ENCODE data around the gene SLC38A3.
"Not testable (repeated sequence)": the region's sequence is repeated elsewhere in the genome, so short reads cannot be mapped to it uniquely, and the experiment has no call there.

SLC38A3 gene

DNA sequence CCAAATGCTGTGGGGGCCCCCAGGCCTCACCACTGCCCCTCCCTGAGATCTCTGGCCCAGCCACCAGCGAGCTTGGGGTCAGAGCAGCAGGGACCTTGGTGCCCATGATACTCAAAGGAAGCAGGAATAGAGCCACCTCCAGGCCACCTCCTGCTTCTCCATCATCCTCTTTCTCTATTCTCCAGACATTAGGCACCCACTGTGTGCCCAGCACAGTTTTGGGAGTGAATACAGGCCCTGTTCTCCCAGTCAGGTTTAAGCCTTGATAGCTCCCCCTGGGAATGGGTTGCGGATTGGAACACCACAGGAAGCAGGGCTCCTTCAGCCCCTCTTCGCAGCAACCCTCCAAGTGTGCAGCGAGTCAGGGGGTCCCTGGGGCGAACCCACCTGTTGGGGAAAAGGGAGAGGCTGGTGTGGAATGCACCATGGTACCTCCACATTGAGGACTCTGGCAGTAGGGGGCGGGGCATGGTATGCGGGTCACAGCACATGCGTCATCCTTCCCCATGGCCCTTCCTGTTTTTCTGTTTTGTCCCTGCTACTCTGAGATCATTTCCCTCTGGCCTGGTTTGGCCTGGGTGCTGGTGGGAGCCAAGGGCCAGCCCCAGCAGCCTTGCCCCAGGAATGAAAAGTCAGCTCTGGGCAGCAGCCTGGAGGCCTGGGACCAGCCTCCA lies 49.6 kb downstream of the SLC38A3 start:
- no peak for DNase-seq (ENCODE audit: low spot score)

DNA sequence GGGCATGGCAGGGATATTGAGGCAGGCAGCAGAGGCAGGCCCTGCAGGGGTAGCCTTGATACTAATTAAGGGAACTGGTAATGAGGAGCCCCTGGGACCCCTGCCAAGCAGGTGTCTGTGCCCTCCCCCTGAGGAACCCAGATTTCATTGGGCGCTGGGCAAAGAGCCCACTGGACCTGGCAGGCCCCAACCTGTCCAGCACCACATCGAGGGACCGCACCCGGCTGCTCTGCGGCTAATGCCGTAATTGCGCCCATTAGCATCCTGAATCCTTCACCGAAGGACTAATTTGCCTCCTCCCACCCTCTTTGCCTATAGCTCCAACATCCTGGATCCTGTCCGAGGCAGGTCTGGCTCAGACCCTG lies 50.2 kb downstream of the SLC38A3 start:
- DNase-seq (ENCODE audit: low spot score) = no peak

DNA sequence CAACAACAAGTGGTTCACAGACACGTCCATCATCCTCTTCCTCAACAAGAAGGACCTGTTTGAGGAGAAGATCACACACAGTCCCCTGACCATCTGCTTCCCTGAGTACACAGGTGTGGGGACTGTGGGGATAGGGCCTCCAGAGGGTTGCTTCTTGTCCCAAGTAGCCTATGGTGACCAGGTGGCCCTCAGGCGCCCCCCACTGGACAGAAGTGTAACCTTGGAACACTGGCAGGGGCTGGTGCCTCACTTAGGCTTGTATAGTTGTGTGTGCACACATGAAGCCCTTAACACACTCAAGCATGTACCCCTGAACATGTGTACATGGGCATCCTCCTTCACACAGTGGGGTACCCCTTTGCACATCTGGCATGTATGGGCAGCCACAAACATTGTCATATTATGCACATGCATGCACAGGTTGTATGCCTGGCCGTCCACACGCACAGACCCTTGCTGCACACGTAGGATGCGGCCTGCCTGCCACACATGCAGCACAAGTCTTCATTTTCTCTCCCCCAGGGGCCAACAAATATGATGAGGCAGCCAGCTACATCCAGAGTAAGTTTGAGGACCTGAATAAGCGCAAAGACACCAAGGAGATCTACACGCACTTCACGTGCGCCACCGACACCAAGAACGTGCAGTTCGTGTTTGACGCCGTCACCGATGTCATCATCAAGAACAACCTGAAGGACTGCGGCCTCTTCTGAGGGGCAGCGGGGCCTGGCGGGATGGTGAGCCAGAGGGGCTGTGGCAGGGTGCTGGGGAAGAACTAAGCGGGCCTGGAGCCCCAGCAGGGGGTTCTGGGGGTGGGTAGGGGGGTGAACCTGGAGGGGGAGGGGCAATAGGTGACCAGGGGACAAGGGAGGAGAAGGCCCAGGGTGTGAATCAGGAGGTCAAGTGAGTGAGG lies 52.2 kb downstream of the SLC38A3 start:
- no peak for DNase-seq (ENCODE audit: low spot score)

DNA sequence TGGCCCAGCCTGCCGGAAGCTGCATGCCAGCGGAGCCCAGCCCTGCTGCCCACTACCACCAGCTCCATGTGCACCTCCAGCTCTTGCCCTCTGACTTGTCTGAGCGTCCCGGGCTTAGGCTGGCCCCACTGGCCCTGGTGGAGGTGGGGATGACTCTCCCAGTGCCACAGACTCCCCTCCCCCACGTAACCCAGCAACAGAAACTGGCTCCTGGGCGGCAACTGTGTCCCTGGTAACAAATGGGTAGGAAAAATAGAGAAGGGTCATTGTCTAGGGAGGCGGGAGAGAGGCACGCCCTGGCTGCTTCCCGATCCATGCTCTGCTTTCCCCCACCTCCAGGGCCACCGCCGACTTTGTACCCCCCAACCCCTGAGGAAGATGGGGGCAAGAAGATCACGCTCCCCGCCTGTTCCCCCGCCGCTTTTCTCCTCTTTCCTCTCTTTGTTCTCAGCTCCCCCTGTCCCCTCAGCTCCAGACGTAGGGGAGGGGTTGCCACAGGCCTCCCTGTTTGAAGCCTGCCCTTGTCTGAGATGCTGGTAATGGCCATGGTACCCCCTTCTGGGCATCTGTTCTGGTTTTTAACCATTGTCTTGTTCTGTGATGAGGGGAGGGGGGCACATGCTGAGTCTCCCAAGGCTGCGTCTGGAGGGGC lies 53.1 kb downstream of the SLC38A3 start:
- no peak for DNase-seq (ENCODE audit: low spot score)

DNA sequence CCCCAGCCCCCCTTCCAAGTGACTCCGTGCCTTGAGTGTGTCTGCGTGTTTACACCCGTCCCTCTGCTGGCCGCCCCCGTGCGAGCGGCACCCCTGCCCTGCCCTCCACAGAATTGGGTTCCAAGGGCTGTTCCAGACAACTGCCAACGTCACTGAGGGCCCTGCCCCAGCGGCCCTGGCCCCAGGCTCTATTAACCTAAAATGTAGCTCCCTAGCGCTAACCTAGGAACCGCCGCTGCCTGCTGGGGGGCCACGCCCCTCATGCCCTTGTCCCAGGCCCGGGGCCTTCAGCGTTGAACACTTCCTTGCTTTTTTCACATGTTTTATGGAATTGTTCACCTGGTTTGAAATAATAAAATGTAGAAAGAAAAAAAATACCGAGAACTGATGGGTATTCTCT lies 53.9 kb downstream of the SLC38A3 start:
- DNase-seq (ENCODE audit: low spot score) = no peak

DNA sequence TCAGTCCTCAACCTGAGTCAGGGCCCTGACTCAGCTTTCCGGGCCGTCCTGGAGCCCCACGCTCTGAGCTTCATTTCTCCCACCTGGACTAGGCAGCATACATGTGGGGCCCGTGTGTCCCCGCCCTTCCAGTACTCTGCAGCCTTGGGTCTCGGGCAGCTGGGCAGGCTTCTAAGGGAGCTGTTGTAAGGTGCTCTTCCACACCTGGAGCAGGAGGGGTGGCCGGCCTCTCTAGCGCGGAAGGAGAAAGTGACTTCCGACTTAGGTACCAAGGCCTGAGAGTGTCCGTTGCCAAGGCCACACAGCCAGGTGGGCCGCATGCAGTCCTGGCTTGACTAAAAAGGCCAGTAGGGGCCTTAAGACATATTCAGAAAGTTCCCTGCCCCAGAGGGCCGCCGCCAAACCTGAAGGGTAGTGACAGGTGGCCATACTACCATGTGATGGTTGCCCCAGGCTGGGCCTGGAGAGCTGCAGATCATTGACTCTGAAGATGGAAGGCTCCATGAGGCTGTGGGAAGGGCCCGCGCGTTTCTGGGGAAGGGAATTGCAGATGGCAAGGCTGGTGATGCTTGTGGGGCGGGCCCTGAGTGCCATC lies 54.5 kb downstream of the SLC38A3 start:
- no peak for DNase-seq (ENCODE audit: low spot score)

DNA sequence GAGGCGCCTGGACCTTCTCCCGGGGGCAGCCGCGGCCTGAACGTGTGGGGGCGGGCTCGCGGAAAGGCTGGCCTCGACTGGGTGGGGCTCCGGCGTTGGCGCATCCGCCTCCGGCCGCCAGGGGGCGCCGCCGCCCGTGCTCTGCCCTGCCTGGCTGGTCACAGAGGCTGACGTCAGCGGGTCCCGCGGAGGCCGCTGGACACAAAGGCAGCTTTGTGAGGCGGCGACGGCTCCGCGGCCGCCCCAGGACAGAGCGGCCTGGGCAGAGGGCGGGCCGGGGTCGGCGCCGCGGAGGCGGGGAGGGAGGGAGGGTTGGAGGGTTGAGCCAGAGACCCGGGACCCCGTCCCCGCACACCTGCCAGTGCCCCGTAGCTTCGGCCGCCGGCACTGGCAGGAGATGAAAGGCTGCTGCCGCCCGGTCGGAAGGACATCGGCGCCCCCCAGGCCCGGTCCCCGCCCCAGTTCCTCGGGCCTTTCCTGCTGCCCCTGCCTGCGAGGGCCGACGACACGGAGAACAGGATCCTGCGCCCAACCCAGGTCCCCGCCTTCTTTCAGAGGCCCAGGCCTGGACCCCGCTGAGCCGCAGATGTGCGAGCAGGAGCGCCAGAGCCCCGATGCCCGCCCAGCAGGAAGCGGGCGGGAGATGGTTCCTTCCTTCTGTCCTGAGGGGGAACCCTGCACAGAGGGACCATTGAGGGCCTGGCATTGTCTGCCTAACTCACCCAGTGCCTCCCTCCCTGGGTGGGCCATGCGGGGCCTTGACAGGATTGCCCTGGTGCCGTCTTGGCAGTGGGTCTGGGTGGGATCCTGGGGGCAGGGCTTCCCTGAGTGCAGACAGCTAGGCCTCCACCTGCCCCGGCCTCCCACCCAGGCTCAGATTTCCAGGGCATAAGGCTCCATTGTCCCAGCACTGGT lies 55.2 kb downstream of the SLC38A3 start:
- peak; percentile 97 for DNase-seq (ENCODE audit: low spot score)

DNA sequence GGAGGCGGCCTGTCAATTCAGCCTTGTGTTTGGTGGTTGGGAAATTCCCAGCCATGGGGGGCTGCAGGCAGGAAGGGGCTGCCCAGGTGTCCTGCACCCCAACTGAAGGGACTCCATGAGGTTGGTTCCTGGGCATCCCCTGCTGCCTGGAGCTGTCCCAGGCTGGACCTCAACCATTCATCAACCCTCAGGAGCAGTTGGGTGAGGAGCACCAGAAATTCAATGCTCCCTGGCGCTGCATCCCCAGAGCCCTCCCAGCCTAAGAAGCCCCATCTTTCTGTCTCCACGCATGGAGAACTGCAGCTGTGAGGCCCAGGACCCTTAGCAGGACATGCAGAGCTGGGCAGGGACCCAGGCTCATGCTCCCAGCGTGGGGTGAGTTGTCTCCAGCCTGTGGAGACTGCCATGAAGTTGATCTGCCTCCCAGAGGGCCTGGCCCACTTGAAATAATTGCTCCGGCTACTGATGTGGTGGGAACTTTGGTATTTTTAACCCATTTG lies 55.9 kb downstream of the SLC38A3 start:
- no peak for DNase-seq (ENCODE audit: low spot score)

DNA sequence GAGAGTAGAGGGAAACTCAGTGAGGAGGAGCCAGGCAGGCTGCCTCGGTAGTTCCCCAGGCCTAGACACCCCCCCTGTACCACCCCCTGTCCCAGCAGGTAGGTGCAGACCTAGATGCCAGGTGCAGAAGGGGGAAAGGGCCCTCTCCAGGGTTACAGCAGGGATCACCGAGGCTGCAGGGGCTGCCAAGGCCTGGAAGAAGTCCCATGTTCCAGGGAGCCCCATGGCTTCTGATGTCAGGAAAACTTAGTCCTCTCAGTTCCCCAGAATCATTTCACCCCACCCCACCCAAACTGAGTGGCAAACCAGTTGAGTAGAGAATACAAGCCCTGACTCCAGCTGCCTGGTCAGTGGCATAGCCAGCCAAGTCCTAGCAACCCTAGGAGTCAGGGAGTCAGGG lies 56.4 kb downstream of the SLC38A3 start:
- DNase-seq (ENCODE audit: low spot score) = no peak

DNA sequence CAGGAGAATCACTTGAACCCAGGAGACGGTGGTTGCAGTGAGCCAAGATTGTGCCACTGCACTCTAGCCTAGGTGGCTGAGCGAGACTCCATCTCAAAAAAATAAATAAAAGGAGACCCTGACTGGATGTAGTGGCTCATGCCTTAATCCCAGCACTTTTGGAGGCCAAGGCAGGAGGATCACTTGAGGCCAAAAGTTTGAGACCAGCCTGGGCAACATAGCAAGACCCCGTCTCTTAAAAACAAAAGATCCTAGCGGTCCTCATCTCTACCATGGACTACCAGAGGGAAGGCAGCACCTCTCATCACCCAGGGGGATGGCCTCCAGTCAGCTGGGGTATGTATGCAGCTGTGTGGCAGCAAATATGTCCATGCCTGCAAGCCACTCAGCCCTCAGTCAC lies 57.1 kb downstream of the SLC38A3 start:
- DNase-seq (ENCODE audit: low spot score) = not testable (repeated sequence)

DNA sequence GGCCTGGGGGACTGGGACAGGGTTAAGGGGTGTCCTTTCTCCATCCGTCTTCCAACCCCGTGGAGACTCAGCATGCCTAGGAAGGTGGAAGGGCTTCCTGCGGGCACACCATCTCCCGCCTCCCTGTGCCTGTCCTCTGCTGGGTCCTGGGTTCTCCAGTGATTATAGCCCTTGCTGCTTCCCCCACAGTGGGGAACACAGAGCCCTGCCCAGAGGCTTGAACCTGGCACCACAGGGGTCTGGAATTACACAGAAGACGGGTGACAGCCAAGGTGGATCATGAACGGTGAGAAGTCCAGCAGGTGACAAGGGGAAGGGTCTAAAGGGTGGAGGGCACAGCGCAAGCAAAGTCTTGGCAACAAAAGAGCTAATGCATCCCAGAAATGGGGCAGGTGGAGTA lies 57.7 kb downstream of the SLC38A3 start:
- DNase-seq (ENCODE audit: low spot score) = no peak

DNA sequence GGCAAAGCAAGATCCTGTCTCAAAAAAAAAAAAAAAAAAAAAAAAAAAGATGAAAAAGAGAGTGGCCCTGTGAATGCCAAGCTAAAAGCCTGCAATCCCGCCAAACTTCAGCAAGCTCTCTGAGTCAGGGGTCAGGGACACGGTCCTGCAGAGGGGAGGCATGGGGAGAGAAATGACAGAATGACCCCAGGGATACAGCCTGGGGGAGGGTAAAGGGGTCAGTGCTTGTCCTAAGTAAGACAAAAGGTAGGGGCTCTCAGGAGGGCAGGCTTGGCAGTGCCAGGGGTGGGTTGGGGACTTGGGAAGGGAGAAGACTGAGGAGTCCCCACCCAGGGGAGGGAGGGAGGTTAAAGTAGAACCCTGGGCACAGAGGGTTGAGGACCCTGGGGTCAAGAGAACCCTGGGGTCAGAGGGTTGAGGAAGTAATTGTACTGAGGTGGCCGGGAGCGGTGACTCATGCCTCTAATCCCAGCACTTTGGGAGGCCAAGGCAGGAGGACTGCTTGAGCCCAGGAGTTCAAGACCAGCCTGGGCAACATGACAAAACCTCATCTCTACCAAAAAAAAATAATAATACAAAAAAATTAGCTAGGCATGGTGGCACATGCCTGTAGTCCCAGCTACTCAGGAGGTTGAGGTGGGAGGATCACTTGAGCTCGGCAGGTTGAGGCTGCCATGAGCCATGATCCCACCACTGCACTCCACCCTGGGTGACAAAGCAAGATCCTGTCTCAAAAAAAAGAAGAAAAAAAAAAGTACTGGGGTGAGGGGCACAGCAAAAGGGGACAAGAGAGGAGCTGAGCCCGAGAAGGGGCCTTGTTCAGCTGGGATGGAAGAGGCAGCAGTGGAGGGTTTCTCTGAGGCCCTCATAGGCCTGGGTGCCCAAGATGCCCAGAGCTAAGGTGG lies 58.7 kb downstream of the SLC38A3 start:
- DNase-seq (ENCODE audit: low spot score) = no peak

DNA sequence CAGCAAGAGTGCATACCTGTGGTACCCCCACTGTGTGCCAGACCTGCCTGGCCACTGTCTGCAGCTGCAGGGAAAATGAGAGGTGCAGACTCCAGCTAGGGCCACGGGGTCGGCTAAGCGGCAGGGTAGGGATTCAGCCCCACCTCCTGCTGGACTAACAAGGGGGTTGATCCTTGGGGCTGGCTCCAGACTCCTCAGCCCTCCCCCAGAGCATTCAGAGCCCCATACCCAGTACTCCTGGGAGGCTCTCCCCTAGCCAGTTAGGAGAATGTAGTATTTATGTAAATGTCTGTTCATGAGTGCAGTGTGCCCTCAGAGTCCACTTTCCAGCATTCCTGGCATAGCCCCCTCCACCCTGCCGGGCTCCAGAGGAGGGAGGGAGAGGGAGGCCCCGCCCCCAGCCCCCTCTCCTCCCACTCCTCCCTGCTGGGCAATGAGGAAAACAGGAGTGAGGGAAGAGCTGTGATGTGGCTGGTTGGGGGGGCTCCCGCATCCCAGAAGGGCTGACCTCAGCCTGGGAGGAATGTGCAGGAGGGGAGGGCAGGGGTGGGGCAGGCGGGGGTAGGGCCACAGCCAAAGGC lies 59.4 kb downstream of the SLC38A3 start:
- DNase-seq (ENCODE audit: low spot score) = peak; percentile 94

DNA sequence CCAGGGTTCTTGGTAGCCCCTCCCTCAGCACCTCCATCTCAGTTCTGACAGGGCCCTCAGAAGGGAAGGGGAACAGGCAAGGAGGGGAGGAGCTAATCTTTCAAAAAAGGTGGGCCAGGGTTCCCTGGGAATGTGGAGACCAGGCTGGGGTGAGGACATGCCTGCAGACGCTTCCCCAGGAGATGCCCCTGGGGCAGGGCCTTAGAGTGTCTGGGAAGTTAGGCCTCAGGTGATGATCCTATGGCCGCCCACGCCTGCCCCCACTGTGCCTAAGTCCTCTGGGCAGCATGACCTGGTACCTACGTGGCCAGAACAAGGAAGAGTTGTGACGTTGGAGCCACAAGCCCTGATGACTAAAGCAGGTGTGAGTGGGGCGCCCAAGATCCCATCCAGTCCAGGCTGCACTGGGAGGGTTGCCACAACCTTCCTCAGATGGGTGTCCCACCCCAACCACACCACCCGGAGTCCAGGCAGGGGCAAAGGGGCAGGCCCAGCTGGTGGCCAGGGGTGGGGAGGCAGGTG lies 60.0 kb downstream of the SLC38A3 start:
- no peak for DNase-seq (ENCODE audit: low spot score)

DNA sequence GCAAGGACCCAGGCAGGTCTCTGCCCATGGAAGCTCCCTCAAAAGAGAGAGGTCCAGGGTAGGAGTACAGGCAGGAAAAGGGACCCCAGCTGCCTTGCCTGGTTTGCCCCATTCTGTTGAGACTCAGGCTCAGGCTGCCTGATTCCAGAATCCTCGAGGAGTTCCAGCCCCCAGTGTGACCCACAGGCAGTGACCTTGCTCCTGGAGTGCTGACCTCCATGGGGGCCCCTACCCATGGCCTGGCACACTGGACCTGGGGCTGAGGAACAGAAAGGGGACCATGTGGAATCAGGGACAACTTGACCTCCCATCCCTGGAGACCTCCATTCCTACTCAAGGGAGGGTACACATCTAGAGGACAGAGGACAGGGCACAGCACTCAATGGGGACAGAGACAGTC lies 60.5 kb downstream of the SLC38A3 start:
- DNase-seq (ENCODE audit: low spot score) = no peak

DNA sequence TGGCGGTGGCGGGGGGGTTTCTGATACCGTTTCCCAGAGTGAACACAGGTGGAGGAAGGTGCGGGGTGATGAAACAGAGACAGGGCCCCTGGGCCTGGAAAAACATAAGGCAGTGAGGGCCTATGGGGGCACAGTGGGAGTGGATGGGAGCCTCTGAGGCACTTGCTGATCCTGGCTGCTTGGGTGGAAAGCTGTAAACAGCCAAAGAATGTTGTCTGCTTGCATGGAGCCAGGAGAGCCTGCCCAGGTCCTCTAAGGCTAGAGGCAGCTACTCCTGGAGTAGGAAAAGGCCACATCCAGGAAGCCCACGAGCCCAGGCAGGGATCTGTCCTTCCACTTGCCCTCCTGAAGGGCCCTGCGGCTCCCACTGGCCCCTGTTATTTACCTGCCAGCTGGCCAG lies 60.9 kb downstream of the SLC38A3 start:
- no peak for DNase-seq (ENCODE audit: low spot score)

DNA sequence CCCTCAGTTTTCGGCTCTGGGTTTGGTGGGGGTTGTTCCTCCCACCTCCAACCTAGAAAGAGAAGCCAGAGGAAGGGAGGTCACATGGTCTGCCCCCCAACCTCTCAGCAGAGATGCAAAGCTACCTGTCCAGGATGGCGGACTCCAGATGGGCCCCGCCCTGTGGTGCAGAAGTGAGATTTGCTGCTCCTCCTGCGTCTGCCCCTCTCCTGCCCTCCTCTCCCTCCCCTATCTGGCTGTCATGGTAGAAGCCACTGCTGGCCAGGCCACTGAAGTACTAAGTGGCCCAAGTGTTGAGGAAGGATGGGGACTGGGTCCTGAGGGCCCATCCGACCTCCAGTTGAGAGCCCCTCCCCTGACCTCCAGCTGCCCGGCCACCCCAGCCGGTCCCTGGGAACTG lies 61.8 kb downstream of the SLC38A3 start:
- no peak for DNase-seq (ENCODE audit: low spot score)

DNA sequence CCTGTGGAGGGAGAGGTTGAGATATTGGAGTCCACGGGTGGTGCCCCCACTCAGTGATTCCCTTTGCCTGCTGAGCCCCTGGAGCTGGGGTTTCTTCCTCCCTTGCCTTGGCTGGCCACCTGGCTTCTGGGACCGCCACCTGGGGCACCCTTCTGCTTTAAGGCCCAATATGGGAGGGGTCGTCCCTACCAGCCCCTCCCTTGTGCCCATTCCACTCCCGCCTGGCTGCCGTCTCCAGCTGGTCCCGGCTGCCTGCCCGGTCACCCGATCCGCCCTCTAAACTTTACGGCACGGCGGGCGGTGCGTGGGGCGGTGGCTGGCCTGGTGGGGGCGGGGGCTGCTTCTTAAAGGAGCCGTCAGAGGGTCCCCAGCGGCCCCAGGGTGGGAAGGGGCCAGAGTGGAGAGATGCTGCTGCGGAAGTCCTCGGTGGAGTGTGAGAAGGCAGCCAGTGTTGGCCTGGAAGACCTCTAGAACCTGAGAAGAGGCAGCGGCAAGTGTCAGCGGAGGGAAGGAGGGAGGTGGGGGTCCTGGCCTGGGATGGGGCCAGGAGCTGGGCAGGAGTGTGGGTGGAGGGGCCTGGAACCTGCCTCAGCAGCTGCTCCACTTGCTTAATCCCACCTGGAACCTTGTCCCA lies 62.3 kb downstream of the SLC38A3 start:
- DNase-seq (ENCODE audit: low spot score) = peak; percentile 79

DNA sequence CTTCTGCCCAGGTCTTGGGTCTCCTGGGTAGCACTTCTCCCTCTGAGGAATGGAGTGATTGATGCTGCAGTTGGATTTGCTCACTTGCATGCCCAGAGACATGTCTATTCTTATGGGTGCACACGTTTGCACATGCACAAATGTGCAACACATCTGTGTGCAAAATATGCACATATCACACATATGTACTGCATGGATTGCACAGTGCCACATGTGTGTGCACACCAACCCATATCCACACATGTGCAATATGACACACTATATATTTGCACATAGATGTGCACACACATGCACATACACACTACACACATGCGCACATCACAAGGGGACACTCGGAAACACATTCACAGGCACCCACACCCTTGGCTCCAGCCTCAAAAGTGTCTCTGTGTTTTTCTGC lies 63.2 kb downstream of the SLC38A3 start:
- no peak for DNase-seq (ENCODE audit: low spot score)

All from GM03348 (cell line).